HepG2 (cell line): ENCODE results near the gene ZCCHC4. TPM values are rescaled to one million over a fixed set of nuclear protein-coding genes. Genes with fewer than 3 reads are reported as not detected.

ENCODE experiments used
- GFI1 ChIP-seq: sonication (generic); formaldehyde crosslinking; IDR thresholded peaks from 2 replicates; pipeline ENCODE4 v1.5.0; 2020; ENCODE audit warnings: missing genetic modification reagents, mild to moderate bottlenecking, borderline replicate concordance
- MYNN ChIP-seq: sonication (generic); formaldehyde crosslinking; IDR thresholded peaks from 2 replicates; pipeline ENCODE4 v1.4.0; 2020; ENCODE audit warnings: mild to moderate bottlenecking, low read depth, missing genetic modification reagents
- ZBTB38 ChIP-seq: sonication (generic); formaldehyde crosslinking; IDR thresholded peaks from 2 replicates; pipeline ENCODE4 v1.5.1; 2020; ENCODE audit warnings: mild to moderate bottlenecking, missing genetic modification reagents
- ZFAT ChIP-seq: sonication (generic); formaldehyde crosslinking; conservative IDR thresholded peaks from 2 replicates; pipeline ENCODE4 v1.8.1; 2023; ENCODE audit warnings: missing genetic modification reagents, inconsistent platforms
- ZNF263 ChIP-seq: sonication (generic); formaldehyde crosslinking; IDR thresholded peaks from 2 replicates; pipeline ENCODE4 v1.4.0; 2020; ENCODE audit warnings: missing genetic modification reagents
- ZNF761 ChIP-seq: sonication (generic); formaldehyde crosslinking; conservative IDR thresholded peaks from 2 replicates; pipeline ENCODE4 v1.4.0; 2020; ENCODE audit warnings: mild to moderate bottlenecking, missing genetic modification reagents
- ZSCAN12 ChIP-seq: sonication (generic); formaldehyde crosslinking; IDR thresholded peaks from 2 replicates; pipeline ENCODE4 v1.9.0; 2021; ENCODE audit warnings: mild to moderate bottlenecking, missing genetic modification reagents
- polyA plus RNA-seq, 8 experiments: library from polyadenylated mRNA; depleted of rRNA in 3 of 8; stranded (reverse) in 7 of 8; unstranded in 1 of 8; fragments of >200 nt; fragmentation: Illumina TruSeq in 4 of 8; extraction: Trizol in 4 of 8; gene quantifications; 2 replicates each; pipeline versions ENCODE4 v1.2.1 to v1.2.3, GENCODE V29; 2011 to 2016; ENCODE audit warnings: low read depth in 4 of 8, missing spikeins in 1 of 8, mixed read lengths in 1 of 8; ENCODE audit not compliant: insufficient read depth in 1 of 8
- total RNA-seq, 5 experiments: library from RNA; depleted of rRNA; stranded (reverse); fragments of >200 nt; fragmentation: Illumina TruSeq; extraction: Trizol; gene quantifications; 2 replicates each; pipeline ENCODE4 v1.2.3, GENCODE V29; 2016; ENCODE audit warnings: low read depth in 1 of 5
- TF ChIP-seq, protein P1 (sequence below): sonication (generic); formaldehyde crosslinking; IDR thresholded peaks from 2 replicates; pipeline ENCODE4 v1.9.0; 2021; ENCODE audit warnings: missing genetic modification reagents, mild to moderate bottlenecking, borderline replicate concordance
- TF ChIP-seq, protein P2 (sequence below): sonication (generic); formaldehyde crosslinking; IDR thresholded peaks from 2 replicates; pipeline ENCODE4 v1.9.0; 2021; ENCODE audit warnings: mild to moderate bottlenecking, missing genetic modification reagents
- TF ChIP-seq, protein P3 (sequence below), 2 experiments: sonication (generic) in 1 of 2; formaldehyde crosslinking in 1 of 2; IDR thresholded peaks; 2 replicates each; pipeline versions ENCODE4 v1.6.1 to v1.9.0; 2014 to 2022; ENCODE audit warnings: antibody characterized with exemption in 1 of 2, borderline replicate concordance in 1 of 2, inconsistent platforms in 1 of 2, low read depth in 1 of 2, missing genetic modification reagents in 1 of 2
- TF ChIP-seq, protein P4 (sequence below): IDR thresholded peaks from 2 replicates; pipeline ENCODE4 v1.6.1; 2018; ENCODE audit warnings: missing genetic modification reagents
- TF ChIP-seq, protein P5 (sequence below): sonication (generic); formaldehyde crosslinking; IDR thresholded peaks from 2 replicates; pipeline ENCODE4 v1.5.0; 2020; ENCODE audit warnings: missing genetic modification reagents

Gene ZCCHC4
- total and polyA plus RNA-seq, 2 of the 13 experiments (the other 11 are each of a cell fraction or from before 2014, with no cell fraction given): 13.2 to 15.0 TPM

DNA sequence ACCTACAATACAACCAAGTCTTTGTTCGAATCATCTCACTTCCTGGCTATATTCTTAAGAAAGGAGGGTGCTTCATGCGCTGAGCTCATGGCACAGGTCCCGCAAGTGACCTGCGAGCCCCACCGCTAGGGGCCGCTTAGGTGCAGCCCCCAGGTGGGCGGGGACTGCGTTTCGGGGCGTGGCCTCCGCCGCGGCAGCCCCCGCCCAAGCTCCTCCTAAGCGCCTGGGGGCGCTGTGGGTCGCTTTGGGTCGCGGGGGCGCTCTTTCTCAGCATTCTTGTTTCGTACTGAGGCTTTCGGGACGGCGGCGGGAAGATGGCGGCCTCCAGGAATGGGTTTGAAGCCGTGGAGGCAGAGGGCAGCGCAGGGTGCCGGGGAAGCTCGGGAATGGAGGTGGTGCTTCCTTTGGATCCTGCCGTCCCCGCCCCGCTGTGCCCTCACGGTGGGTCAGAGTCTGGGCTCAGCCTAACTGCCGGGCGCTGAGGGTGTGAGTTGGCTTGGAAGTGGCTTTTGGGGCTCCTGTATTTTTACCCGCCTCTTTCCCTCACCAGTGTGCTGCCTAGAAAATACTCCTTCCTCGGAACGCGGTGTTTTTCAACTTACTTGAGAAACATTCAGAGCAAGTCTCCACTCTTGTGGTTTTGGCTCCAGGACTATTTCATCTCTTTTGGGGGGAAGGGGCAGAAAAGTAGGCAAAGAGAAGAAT, at the start of gene ZCCHC4 (continued):
- TF ChIP-seq, protein P1, sequence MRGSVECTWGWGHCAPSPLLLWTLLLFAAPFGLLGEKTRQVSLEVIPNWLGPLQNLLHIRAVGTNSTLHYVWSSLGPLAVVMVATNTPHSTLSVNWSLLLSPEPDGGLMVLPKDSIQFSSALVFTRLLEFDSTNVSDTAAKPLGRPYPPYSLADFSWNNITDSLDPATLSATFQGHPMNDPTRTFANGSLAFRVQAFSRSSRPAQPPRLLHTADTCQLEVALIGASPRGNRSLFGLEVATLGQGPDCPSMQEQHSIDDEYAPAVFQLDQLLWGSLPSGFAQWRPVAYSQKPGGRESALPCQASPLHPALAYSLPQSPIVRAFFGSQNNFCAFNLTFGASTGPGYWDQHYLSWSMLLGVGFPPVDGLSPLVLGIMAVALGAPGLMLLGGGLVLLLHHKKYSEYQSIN: no peak
- TF ChIP-seq GFI1 (CRISPR knock-in tag) (peak; percentile 87), ZSCAN12 (0 out of 2 replicates have a peak, but pooled peaks have one; percentile 52), MYNN (CRISPR knock-in tag) (no peak), ZBTB38 (CRISPR knock-in tag) (peak; percentile 66; the same call in 1 of the 2 replicates), ZNF761 (peak; percentile 75; the same call in 1 of the 2 replicates), ZFAT (CRISPR knock-in tag) (no peak), ZNF263 (CRISPR knock-in tag) (peak; percentile 39; the same call in 1 of the 2 replicates)
- TF ChIP-seq, protein P2, sequence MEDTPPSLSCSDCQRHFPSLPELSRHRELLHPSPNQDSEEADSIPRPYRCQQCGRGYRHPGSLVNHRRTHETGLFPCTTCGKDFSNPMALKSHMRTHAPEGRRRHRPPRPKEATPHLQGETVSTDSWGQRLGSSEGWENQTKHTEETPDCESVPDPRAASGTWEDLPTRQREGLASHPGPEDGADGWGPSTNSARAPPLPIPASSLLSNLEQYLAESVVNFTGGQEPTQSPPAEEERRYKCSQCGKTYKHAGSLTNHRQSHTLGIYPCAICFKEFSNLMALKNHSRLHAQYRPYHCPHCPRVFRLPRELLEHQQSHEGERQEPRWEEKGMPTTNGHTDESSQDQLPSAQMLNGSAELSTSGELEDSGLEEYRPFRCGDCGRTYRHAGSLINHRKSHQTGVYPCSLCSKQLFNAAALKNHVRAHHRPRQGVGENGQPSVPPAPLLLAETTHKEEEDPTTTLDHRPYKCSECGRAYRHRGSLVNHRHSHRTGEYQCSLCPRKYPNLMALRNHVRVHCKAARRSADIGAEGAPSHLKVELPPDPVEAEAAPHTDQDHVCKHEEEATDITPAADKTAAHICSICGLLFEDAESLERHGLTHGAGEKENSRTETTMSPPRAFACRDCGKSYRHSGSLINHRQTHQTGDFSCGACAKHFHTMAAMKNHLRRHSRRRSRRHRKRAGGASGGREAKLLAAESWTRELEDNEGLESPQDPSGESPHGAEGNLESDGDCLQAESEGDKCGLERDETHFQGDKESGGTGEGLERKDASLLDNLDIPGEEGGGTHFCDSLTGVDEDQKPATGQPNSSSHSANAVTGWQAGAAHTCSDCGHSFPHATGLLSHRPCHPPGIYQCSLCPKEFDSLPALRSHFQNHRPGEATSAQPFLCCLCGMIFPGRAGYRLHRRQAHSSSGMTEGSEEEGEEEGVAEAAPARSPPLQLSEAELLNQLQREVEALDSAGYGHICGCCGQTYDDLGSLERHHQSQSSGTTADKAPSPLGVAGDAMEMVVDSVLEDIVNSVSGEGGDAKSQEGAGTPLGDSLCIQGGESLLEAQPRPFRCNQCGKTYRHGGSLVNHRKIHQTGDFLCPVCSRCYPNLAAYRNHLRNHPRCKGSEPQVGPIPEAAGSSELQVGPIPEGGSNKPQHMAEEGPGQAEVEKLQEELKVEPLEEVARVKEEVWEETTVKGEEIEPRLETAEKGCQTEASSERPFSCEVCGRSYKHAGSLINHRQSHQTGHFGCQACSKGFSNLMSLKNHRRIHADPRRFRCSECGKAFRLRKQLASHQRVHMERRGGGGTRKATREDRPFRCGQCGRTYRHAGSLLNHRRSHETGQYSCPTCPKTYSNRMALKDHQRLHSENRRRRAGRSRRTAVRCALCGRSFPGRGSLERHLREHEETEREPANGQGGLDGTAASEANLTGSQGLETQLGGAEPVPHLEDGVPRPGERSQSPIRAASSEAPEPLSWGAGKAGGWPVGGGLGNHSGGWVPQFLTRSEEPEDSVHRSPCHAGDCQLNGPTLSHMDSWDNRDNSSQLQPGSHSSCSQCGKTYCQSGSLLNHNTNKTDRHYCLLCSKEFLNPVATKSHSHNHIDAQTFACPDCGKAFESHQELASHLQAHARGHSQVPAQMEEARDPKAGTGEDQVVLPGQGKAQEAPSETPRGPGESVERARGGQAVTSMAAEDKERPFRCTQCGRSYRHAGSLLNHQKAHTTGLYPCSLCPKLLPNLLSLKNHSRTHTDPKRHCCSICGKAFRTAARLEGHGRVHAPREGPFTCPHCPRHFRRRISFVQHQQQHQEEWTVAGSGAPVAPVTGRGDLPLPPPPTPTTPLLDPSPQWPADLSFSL (CRISPR knock-in tag): no peak
- TF ChIP-seq, protein P3, sequence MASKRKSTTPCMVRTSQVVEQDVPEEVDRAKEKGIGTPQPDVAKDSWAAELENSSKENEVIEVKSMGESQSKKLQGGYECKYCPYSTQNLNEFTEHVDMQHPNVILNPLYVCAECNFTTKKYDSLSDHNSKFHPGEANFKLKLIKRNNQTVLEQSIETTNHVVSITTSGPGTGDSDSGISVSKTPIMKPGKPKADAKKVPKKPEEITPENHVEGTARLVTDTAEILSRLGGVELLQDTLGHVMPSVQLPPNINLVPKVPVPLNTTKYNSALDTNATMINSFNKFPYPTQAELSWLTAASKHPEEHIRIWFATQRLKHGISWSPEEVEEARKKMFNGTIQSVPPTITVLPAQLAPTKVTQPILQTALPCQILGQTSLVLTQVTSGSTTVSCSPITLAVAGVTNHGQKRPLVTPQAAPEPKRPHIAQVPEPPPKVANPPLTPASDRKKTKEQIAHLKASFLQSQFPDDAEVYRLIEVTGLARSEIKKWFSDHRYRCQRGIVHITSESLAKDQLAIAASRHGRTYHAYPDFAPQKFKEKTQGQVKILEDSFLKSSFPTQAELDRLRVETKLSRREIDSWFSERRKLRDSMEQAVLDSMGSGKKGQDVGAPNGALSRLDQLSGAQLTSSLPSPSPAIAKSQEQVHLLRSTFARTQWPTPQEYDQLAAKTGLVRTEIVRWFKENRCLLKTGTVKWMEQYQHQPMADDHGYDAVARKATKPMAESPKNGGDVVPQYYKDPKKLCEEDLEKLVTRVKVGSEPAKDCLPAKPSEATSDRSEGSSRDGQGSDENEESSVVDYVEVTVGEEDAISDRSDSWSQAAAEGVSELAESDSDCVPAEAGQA (IDR thresholded peaks at IDR 0.05; ENCODE audit: low read depth): peak; percentile 83
- TF ChIP-seq, protein P3 (CRISPR knock-in tag; IDR thresholded peaks at IDR 0.05; ENCODE audit: borderline replicate concordance): no peak
- TF ChIP-seq, protein P4, sequence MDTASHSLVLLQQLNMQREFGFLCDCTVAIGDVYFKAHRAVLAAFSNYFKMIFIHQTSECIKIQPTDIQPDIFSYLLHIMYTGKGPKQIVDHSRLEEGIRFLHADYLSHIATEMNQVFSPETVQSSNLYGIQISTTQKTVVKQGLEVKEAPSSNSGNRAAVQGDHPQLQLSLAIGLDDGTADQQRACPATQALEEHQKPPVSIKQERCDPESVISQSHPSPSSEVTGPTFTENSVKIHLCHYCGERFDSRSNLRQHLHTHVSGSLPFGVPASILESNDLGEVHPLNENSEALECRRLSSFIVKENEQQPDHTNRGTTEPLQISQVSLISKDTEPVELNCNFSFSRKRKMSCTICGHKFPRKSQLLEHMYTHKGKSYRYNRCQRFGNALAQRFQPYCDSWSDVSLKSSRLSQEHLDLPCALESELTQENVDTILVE (CRISPR knock-in tag): peak; percentile 99
- TF ChIP-seq, protein P5, sequence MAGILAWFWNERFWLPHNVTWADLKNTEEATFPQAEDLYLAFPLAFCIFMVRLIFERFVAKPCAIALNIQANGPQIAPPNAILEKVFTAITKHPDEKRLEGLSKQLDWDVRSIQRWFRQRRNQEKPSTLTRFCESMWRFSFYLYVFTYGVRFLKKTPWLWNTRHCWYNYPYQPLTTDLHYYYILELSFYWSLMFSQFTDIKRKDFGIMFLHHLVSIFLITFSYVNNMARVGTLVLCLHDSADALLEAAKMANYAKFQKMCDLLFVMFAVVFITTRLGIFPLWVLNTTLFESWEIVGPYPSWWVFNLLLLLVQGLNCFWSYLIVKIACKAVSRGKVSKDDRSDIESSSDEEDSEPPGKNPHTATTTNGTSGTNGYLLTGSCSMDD: no peak
